ENCODE data around the gene FAF2. TPM values are rescaled to one million over a fixed set of nuclear protein-coding genes. Genes with fewer than 3 reads are reported as not detected.

FAF2 gene
- total and polyA plus RNA-seq, 12 donors: 21.2 to 68.2 (median 40.6) TPM

- Histone ChIP-seq H3K36me3 (replicated peaks in 1 of 2) (peaks cover 0 to 8% of the 10 kb centered on the region in 2 donors), H3K9me3 (replicated peaks in 1 of 3) (no peaks in the 10 kb centered on the region), H3K4me1 (replicated peaks in 1 of 2) (peaks cover 41 to 61% of the 10 kb centered on the region in 2 donors), H3K27ac (peak overlapping the region in 3 of 5 donors; percentile 31 to 94 (median 81)), H3K4me3 (peak overlapping the region in 1 of 4 donors; percentile 97), H3K27me3 (no peaks in the 10 kb centered on the region)
- intact Hi-C loops (cut with DNase I): loop anchor here in 1 of 2 donors (2.0 to 5.0 kb wide), 2 partner anchors 26 to 123 kb away; partner anchors contain the start of genes HIGD2A, NOP16 and RNF44
- WGBS, 4 donors: 67 to 75% (median 71%) methylated on average over 3 of the region's 3 CpGs
- TF ChIP-seq POLR2A (IDR thresholded peaks at IDR 0.05): no peak
- no peak for TF ChIP-seq CTCF (IDR thresholded peaks at IDR 0.05)
- DNase-seq: no peak
These were observed 33.5 kb upstream of the FAF2 start for GRCh38 chr5:176414704-176415103.

- peak in 3 of 7 donors; percentile 37 to 66 (median 40) for DNase-seq
- intact Hi-C loops (cut with DNase I): loop anchor here in 1 of 2 donors (2.0 to 5.0 kb wide), 2 partner anchors 27 to 122 kb away; partner anchors contain the start of genes HIGD2A, NOP16 and RNF44
- no peak for TF ChIP-seq CTCF (IDR thresholded peaks at IDR 0.05)
- TF ChIP-seq POLR2A (IDR thresholded peaks at IDR 0.05): no peak
- Histone ChIP-seq H3K27me3 (no peaks in the 10 kb centered on the region), H3K9me3 (replicated peaks in 1 of 3) (no peaks in the 10 kb centered on the region), H3K36me3 (replicated peaks in 1 of 2) (peaks cover 0 to under 1% of the 10 kb centered on the region in 2 donors), H3K4me3 (peak overlapping the region; percentile 56 to 97 (median 76)), H3K4me1 (replicated peaks in 1 of 2) (peaks cover 40 to 58% of the 10 kb centered on the region in 2 donors), H3K27ac (peak overlapping the region; percentile 77 to 99 (median 94))
- 46 to 60% (median 52%) methylated on average over 12 to 13 of the region's 13 CpGs for WGBS, 4 donors
These were observed 32.8 kb upstream of the FAF2 start for GRCh38 chr5:176415240-176415951.

- Histone ChIP-seq H3K9me3 (replicated peaks in 1 of 3) (no peaks in the 10 kb centered on the region), H3K36me3 (replicated peaks in 1 of 2) (no peaks in the 10 kb centered on the region), H3K4me3 (peak within 1 kb of the TSS; percentile 56 to 97 (median 76)), H3K4me1 (replicated peaks in 1 of 2) (peaks cover 31 to 49% of the 10 kb centered on the region in 2 donors), H3K27ac (peak within 1 kb of the TSS; percentile 77 to 99 (median 94)), H3K27me3 (no peaks in the 10 kb centered on the region)
- intact Hi-C loops (cut with DNase I): loop anchor here in 1 of 2 donors (2.0 to 5.0 kb wide), 2 partner anchors 27 to 121 kb away; partner anchors contain the start of genes HIGD2A, NOP16 and RNF44
- TF ChIP-seq POLR2A (IDR thresholded peaks at IDR 0.05) (peak; percentile 95 to 99), CTCF (IDR thresholded peaks at IDR 0.05) (peak; percentile 12 to 97 (median 56))
- peak; percentile 86 to 95 (median 92) for DNase-seq
- WGBS, 4 donors: 1 to 17% (median 1%) methylated on average over 6 to 106 of the region's 107 CpGs
These were observed 31.9 kb upstream of the FAF2 start, which contains the start of gene CLTB for GRCh38 chr5:176415952-176416924. TSS of gene CLTB (minus strand) at chr5:176416539. CDS start at chr5:176416363, 176 bp downstream.

Data from adrenal gland (tissue), 12 donors.